Stimulated activated naive CD8-positive, alpha-beta T cell treated with anti-CD3 and anti-CD28 coated beads, Interleukin-15, Interleukin-2, amounts not matched to agents 100 ng/mL and 50 ng/mL, for 24 hours (primary cell): Measurements from ENCODE around the gene PWP2.

ENCODE experiments used
- H3K27ac Mint-ChIP-seq: one replicate; pipeline ENCODE4 v1.8.0; 2021; ENCODE audit warnings: mild to moderate bottlenecking, mixed read lengths
- H3K27me3 Mint-ChIP-seq: one replicate; pipeline ENCODE4 v1.8.0; 2021; ENCODE audit warnings: mixed read lengths
- H3K36me3 Mint-ChIP-seq: one replicate; pipeline ENCODE4 v1.8.0; 2021; ENCODE audit warnings: low read depth, mixed read lengths
- H3K4me1 Mint-ChIP-seq: one replicate; pipeline ENCODE4 v1.8.0; 2021; ENCODE audit warnings: low read depth, mixed read lengths
- H3K4me3 Mint-ChIP-seq: one replicate; pipeline ENCODE4 v1.8.0; 2021; ENCODE audit warnings: mild to moderate bottlenecking, mixed read lengths
- H3K9me3 Mint-ChIP-seq: one replicate; pipeline ENCODE4 v1.8.0; 2021; ENCODE audit warnings: mixed read lengths

The PWP2 gene

DNA sequence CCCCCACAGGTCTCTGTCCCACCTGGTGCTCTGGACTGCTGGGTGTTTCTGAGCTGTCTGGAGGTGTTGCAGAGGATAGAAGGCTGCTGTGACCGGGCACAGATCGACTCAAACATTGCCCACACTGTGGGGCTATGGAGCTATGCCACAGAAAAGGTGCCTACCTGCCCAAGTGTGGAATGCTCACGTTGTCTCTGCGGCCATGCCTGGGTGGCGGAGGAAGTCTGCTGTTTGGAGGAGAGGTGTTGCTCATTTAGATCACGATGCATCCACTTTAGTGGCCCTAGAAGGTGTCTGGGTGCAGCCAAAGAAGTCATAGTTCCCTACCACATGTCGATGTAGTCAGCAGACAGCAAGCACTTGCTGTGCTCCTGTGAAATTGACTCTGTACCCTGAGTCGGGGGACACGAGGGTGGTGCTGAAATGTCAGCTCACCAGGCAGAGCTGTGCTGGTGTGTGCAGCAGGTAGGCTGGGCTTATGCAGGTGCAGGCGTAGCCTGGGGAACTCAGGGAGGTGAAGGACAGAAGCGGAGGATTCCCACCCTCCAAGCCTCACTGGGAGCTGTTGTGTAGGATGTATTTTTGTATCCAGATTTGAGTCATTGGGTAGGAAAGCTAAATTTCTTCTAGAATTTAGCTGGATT lies 32.8 kb upstream of the PWP2 start:
- Mint-ChIP-seq H3K9me3 (no peaks in the 10 kb centered on the region), H3K36me3 (peaks cover 64% of the 10 kb centered on the region), H3K4me3 (no peak overlapping the region), H3K27me3 (no peaks in the 10 kb centered on the region), H3K27ac (peak overlapping the region; percentile 60), H3K4me1 (peaks cover 38% of the 10 kb centered on the region)

DNA sequence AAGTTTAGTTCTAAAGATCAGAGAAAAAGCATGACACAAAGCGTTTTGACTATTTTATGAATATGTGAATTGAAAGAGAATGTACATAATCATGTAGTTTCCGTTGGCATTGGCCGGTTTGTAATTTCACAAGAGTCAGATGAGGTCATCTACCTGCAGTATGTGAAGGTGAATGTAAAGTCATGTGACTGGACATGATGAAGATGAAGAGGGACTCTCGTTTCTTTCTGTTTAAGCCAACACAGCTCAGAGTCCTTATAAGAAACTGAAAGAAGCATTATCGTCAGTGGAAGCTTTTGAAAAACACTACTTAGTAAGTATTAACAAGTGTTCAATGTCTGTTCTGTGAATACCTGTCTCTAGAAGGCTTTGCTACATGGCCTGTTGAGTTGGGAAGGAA lies 30.9 kb upstream of the PWP2 start:
- H3K36me3 Mint-ChIP-seq, result peaks cover 76% of the 10 kb centered on the region
- H3K27me3 Mint-ChIP-seq, result no peaks in the 10 kb centered on the region
- H3K27ac Mint-ChIP-seq, result peak overlapping the region; percentile 58
- H3K4me3 Mint-ChIP-seq, result no peak overlapping the region
- H3K4me1 Mint-ChIP-seq, result peaks cover 53% of the 10 kb centered on the region
- H3K9me3 Mint-ChIP-seq, result no peaks in the 10 kb centered on the region

DNA sequence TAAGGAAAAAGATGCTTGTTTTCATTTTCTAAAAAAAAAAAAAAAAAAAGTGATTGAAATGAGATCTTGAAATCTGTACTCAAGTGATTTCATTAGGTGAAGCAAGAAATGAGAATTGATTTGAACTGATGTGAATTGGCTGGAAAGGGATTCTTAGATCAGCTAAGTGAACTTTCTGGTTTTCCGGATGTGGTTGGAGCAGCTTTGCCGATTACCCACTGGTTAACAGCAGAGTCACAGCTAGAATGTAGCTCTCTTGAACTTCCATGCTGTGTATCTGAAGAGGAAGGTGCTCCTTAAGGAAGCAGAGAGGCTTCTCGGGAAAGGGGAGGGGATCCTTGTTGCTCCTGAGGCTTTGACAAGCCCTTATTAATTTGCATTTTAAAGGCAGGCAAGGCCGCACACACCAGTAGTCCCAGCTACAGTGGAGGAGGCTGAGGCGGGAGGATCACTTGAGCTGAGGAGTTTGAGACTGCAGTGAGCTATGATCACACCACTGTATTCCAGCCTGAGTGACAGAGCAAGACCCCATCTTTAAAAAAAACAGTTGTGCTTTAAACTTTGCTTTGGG lies 28.7 kb upstream of the PWP2 start:
- Mint-ChIP-seq H3K9me3 (no peaks in the 10 kb centered on the region), H3K4me3 (peak overlapping the region; percentile 35), H3K27ac (peak overlapping the region; percentile 70), H3K36me3 (peaks cover 84% of the 10 kb centered on the region), H3K4me1 (peaks cover 75% of the 10 kb centered on the region), H3K27me3 (no peaks in the 10 kb centered on the region)

DNA sequence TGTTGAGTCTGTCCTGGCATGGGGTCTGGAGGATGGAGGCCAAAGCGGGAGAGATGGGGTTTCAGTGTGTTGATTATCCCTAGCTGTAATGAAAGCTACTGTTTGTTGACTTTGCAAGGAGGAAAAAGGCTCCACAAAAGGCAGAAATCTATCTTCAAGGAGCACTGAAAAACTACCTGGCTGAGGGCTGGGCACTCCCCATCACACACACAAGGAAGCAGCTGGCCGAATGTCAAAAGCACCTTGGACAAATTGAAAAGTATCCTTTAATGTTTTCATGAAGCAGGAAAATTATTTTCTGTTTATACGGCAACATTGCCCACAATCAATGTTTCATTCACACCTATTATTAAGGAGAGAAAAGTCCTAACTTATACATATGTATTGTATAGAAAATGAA lies 27.8 kb upstream of the PWP2 start:
- Mint-ChIP-seq H3K4me1 (peaks cover 78% of the 10 kb centered on the region), H3K4me3 (no peak overlapping the region), H3K27me3 (no peaks in the 10 kb centered on the region), H3K9me3 (no peaks in the 10 kb centered on the region), H3K36me3 (peaks cover 80% of the 10 kb centered on the region), H3K27ac (peak overlapping the region; percentile 23)

DNA sequence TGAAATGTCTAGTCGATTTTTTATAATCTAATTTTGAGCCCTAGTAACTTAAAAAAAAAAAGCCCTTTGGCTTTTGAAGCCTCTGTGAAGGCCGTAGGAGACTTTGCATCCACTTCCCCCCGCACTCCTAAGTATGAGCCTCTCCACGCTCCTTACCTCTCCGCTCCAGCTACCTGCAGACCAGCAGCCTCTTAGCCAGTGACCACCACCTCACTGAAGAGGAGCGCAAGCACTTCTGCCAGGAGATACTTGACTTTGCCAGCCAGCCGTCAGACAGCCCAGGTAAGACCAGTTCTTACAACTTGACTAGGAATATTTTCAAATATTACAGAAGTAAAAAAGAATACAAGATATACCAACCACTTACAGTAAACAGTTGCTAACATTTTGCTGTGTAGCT lies 27.4 kb upstream of the PWP2 start:
- no peaks in the 10 kb centered on the region for H3K9me3 Mint-ChIP-seq
- no peak overlapping the region for H3K4me3 Mint-ChIP-seq
- peak overlapping the region; percentile 84 for H3K27ac Mint-ChIP-seq
- H3K36me3 Mint-ChIP-seq, result peaks cover 80% of the 10 kb centered on the region
- H3K4me1 Mint-ChIP-seq, result peaks cover 79% of the 10 kb centered on the region
- no peaks in the 10 kb centered on the region for H3K27me3 Mint-ChIP-seq

DNA sequence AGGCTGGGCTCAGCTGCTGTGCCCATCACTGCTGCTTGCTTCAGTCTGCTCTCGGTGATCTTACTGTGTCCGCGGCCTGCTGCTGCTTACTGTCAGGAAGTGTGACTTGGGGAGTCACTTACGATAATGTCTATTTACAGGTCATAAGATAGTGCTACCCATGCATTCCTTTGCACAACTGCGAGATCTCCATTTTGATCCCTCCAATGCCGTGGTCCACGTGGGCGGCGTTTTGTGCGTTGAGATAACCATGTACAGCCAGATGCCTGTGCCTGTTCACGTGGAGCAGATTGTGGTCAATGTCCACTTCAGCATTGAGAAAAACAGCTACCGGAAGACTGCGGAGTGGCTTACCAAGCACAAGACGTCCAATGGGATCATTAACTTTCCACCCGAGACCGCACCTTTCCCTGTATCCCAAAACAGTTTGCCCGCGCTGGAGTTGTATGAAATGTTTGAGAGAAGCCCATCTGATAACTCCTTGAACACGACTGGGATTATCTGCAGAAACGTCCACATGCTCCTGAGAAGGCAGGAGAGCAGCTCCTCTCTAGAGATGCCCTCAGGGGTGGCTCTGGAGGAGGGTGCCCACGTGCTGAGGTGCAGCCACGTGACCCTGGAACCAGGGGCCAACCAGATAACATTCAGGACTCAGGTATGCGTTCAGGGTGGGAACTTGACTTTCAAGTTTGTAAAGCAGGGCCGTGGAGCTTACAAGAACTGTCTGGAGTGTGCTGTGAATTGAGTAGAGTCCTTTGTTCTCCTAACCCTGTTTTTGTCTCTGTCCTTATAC lies 24.4 kb upstream of the PWP2 start:
- peaks cover 92% of the 10 kb centered on the region for H3K4me1 Mint-ChIP-seq
- peak overlapping the region; percentile 99 for H3K27ac Mint-ChIP-seq
- H3K9me3 Mint-ChIP-seq, result no peaks in the 10 kb centered on the region
- H3K27me3 Mint-ChIP-seq, result no peaks in the 10 kb centered on the region
- H3K36me3 Mint-ChIP-seq, result peaks cover 86% of the 10 kb centered on the region
- H3K4me3 Mint-ChIP-seq, result peak overlapping the region; percentile 77

DNA sequence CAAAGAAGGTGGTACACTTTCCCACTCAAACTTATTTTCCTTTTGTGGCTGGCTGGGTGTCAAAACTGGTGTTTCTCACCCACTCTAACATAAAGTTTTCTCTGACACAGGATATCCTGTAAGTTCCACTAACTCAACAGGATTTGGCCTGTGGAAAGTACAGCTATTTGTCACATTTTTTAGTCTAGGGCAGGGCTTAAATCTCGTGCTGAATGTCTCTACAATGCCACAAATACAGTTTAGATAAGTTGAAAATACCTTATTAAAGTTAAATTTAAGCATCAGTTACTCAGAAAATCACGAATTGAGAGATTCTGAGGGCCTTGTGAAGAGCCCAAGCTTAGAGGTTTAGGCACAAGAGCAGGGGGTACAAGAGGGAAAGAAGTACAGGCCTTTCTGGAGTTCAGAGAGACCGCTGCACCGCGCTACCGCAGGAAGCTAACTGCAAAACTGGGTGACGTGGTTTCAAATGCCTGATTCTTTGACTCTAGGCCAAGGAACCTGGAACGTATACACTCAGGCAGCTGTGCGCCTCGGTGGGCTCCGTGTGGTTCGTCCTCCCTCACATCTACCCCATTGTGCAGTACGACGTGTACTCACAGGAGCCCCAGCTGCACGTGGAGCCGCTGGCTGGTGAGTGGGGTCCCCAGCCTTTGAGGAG lies 23.4 kb upstream of the PWP2 start:
- Mint-ChIP-seq H3K4me1 (peaks cover 94% of the 10 kb centered on the region), H3K27me3 (no peaks in the 10 kb centered on the region), H3K27ac (peak overlapping the region; percentile 99), H3K36me3 (peaks cover 92% of the 10 kb centered on the region), H3K9me3 (no peaks in the 10 kb centered on the region), H3K4me3 (peak overlapping the region; percentile 77)

DNA sequence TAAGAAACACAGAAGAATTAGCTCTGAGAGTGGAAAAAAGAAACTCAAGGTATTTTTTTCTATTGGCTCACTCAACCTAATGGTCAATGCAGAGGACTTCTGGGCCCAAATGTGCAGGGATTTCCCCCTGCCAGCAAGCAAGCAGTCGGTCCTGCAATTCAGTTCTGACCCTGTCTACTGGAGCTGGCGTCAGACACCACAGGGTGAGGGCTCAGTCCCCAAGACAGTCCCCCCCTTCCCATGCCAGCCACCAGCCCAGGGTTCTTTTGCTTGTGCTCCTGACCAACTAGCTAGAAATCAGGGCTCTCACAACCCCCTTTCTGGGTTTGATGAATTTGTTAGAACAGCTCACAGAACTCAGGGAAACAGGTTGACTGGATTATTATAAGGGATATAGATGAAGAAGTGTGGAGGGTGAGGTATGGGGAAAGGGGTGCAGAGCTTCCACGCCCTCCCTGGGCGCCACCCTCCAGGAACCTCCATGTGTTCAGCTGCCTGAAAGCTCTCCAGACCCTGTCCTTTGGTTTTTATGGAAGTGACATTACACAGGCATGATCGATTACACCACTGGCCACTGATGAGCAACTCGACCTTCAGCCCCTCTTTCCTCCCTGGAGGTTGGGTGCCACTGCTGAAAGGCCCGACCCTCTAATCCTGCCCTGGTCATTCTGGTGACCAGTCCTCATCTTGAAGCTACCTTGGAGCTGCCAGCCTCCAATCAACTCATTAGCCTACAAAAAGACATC lies 22.5 kb upstream of the PWP2 start:
- Mint-ChIP-seq H3K4me3 (peak overlapping the region; percentile 77), H3K36me3 (peaks cover 93% of the 10 kb centered on the region), H3K4me1 (peaks cover 98% of the 10 kb centered on the region), H3K27me3 (no peaks in the 10 kb centered on the region), H3K9me3 (no peaks in the 10 kb centered on the region), H3K27ac (peak overlapping the region; percentile 99)

DNA sequence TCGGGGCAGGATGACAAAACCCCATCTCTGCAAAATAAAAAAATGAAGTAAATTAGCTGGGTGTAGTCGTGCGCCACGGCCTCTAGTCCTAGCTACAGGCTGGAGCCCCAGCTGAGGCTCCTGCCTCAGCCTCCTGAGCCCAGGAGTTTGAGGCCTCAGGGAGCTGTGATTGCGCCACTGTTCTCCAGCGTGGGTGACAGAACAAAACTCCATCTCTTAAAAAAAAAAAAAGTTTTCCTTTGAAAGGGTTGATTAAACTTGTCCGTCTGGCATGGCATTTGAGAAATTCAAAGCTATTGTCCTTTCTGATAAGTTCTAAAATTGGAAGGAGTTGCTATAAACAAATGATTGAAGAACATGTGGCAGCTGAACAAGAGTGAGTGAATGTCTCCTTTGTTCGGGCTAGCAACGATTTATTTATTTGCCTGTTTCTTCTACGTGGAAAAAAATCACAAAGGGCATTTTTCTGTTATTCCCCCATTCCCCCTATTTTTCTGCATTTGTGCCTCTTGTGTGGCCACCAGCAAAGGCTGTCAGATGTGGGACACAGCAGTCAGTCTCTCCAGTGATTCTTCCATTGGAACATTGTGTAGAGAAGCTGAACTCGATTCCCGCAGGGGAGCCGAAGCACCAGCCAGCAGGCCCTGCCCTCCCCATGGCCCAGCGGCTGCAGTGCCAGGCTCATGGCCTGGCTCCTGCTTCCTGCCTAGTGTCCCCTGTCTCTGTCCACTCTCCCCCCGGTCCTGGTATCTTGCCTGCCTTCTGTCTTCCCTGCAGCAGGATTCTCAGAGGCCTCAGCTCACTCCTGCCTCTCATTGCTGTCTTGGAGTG lies 21.5 kb upstream of the PWP2 start:
- H3K4me3 Mint-ChIP-seq, result peak overlapping the region; percentile 77
- no peaks in the 10 kb centered on the region for H3K27me3 Mint-ChIP-seq
- H3K4me1 Mint-ChIP-seq, result peaks cover 99% of the 10 kb centered on the region
- H3K9me3 Mint-ChIP-seq, result no peaks in the 10 kb centered on the region
- peak overlapping the region; percentile 99 for H3K27ac Mint-ChIP-seq
- H3K36me3 Mint-ChIP-seq, result peaks cover 92% of the 10 kb centered on the region

DNA sequence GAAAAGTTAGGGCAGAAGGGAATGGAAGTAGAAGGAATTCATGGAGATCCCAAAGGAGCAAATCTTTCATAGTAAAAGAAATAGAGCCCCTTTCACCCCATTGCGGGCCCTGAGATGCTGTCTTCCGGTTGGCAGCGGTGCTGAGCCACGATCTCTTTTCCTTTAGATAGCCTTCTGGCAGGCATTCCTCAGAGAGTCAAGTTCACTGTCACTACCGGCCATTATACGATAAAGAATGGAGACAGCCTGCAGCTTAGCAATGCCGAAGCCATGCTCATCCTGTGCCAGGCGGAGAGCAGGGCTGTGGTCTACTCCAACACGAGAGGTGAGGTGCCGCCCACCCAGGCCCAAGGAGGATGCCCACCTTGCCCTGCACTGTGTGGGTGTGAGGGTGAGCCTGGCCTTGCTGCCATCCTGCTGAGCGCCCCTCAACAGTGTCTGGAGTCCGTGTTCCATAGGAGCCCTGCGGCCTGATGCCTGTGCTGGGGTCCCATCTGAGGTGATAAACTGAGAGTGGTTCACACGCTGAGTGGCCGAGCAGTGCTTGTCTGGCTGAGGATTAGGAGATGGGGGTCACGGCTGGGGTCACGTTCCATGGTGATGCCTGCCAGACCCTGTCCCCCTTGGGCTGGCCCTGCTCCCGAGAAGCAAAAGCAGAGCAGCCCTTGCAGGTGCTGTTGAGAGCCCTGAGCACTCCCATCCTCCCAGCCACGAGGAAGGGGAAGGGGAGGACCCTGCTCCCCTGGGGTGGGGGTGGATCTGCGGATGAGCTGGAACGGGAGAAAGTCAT lies 20.4 kb upstream of the PWP2 start:
- Mint-ChIP-seq H3K9me3 (no peaks in the 10 kb centered on the region), H3K27ac (peak overlapping the region; percentile 99), H3K36me3 (peaks cover 83% of the 10 kb centered on the region), H3K4me1 (peaks cover 88% of the 10 kb centered on the region), H3K4me3 (peak overlapping the region; percentile 18), H3K27me3 (no peaks in the 10 kb centered on the region)

DNA sequence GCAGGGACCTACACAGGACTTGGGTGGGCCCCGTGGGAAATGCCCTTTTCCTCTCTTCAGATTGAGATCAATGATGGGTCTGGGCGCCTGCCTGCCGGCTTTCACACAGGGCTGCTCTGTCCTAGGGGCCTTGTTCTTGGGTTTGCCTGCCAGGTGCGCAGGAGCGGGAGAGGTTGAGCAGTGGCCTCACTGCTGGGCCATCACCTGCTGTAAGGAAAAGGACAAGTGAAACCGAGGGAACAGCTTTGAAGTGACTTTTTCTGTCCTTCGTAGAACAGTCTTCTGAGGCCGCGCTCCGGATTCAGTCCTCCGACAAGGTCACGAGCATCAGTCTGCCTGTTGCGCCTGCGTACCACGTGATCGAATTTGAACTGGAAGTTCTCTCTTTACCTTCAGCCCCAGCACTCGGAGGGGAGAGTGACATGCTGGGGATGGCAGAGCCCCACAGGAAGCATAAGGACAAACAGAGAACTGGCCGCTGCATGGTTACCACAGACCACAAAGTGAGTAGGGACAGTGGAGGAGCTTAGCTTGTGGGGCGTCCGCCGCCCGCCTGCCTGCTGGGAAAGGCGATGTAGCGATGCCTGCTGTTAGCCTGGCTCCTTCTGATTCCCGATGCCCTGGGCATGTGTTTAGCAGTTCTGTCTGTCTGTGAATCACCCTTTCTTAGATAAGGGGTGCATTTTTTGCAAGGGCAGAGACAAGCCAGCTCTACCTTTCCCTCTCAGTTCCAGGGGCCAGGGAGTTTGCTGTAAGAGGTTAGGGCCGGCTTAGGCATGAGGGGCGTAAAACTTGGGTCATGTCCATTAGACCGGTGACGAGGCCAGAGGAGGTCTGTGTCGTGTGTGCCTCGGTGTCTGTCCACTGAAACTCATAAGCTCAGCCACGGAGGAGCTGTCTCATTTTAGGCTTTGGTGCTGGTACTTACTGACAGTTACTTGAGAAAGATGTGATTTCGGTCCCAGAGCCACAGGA lies 19.5 kb upstream of the PWP2 start:
- Mint-ChIP-seq H3K27me3 (no peaks in the 10 kb centered on the region), H3K9me3 (no peaks in the 10 kb centered on the region), H3K27ac (peak overlapping the region; percentile 99), H3K4me3 (peak overlapping the region; percentile 32), H3K36me3 (peaks cover 82% of the 10 kb centered on the region), H3K4me1 (peaks cover 84% of the 10 kb centered on the region)

DNA sequence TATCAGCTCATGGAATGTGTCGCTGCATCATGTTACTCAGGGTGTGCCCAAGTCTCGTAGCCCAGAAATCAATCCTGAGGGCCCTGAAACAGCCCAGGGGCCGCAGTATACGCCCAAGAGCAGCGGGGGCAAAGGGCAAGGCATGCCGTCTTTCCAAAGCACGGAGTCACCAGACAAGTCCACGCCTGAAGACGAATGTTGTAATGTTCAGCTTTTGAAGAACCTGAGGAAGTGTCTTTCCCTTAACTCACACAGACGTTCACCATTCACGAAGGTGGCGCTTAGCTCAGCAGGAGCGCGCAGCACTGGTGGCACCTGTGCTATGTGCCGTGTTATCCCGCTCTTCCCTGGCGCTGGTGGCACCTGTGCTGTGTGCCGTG lies 18.8 kb upstream of the PWP2 start:
- Mint-ChIP-seq H3K36me3 (peaks cover 75% of the 10 kb centered on the region), H3K4me1 (peaks cover 77% of the 10 kb centered on the region), H3K4me3 (peak overlapping the region; percentile 32), H3K27ac (peak overlapping the region; percentile 99), H3K9me3 (no peaks in the 10 kb centered on the region), H3K27me3 (no peaks in the 10 kb centered on the region)
